ENCODE results near the gene CD300LB. TPM values are rescaled to one million over a fixed set of nuclear protein-coding genes. Genes with fewer than 3 reads are reported as not detected.

The CD300LB gene
- total and polyA plus RNA-seq, 10 of the 15 experiments (the other 5 are each of a cell fraction or from before 2014, with no cell fraction given): 0.08 to 0.57 (median 0.25) TPM; not detected in 4

GRCh38 chr17:74478420-74479100 is 52.7 kb downstream of the CD300LB start (continued):
- TF ChIP-seq BMI1 (IDR thresholded peaks at IDR 0.05; ENCODE audit: borderline replicate concordance) (no peak), JUNB (IDR thresholded peaks at IDR 0.05) (no peak), MYB (IDR thresholded peaks at IDR 0.05; ENCODE audit: borderline replicate concordance, low read depth, low read length) (no peak), HDAC6 (IDR thresholded peaks at IDR 0.05; ENCODE audit: unreplicated experiment) (no peak), ZNF24 (IDR thresholded peaks at IDR 0.05) (no peak), ZNF687 (IDR thresholded peaks at IDR 0.05) (peak; percentile 24; the same call in 1 of the 2 replicates), ZBTB33 (IDR thresholded peaks at IDR 0.05) (no peak), RELB (IDR thresholded peaks at IDR 0.05; ENCODE audit: low read depth) (0 out of 2 replicates have a peak, but pooled peaks have one; percentile 36), FOXK2 (IDR thresholded peaks at IDR 0.05) (no peak), IKZF2 (IDR thresholded peaks at IDR 0.05) (peak; percentile 75 to 76; a peak in 3 of 4 replicates), CREB1 (IDR thresholded peaks at IDR 0.05; ENCODE audit: low read depth) (no peak), GATAD2B (conservative IDR thresholded peaks at IDR 0.05; ENCODE audit: low read depth) (no peak), POLR2AphosphoS2 (IDR thresholded peaks at IDR 0.05; ENCODE audit: low read depth, low read length) (peak; percentile 52; the same call in 1 of the 2 replicates), NBN (IDR thresholded peaks at IDR 0.05) (0 out of 2 replicates have a peak, but pooled peaks have one; percentile 38), SPI1 (IDR thresholded peaks at IDR 0.05; ENCODE audit: borderline replicate concordance, insufficient read depth, low read depth, low read length) (peak; percentile 93), ETV6 (conservative IDR thresholded peaks at IDR 0.05 in 1 of 2, IDR thresholded peaks at IDR 0.05 in 1 of 2; ENCODE audit: borderline replicate concordance in 1 of 2, low read depth in 1 of 2) (0 out of 4 replicates have a peak, but pooled peaks of 1 of the 2 experiments have one; percentile 33), FOS (IDR thresholded peaks at IDR 0.05; ENCODE audit: borderline replicate concordance, extremely low read depth, insufficient read length) (no peak), NFYB (IDR thresholded peaks at IDR 0.05; ENCODE audit: insufficient read depth, low read depth, low read length) (no peak), RUNX3 (IDR thresholded peaks at IDR 0.05; ENCODE audit: low read length) (peak; percentile 65), RAD51 (IDR thresholded peaks at IDR 0.05) (0 out of 2 replicates have a peak, but pooled peaks have one; percentile 15), USF1 (IDR thresholded peaks at IDR 0.05; ENCODE audit: borderline replicate concordance, extremely low read length, insufficient read depth, low read depth, low read length) (no peak), IKZF1 (conservative IDR thresholded peaks at IDR 0.05) (peak; percentile 81)

All from GM12878 (cell line).